NCI-H2171 (cell line): ENCODE measurements around the gene UBE2N.
A peak's percentile ranks its signal among the peaks of the same experiment; 100 is the strongest.

Experiments
- DNase-seq: peaks from one replicate; lab custom pipeline; 2025; lab: John Stamatoyannopoulos, UW

Gene UBE2N, protein sequence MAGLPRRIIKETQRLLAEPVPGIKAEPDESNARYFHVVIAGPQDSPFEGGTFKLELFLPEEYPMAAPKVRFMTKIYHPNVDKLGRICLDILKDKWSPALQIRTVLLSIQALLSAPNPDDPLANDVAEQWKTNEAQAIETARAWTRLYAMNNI

GRCh38 chr12:93441617-93442410 lies at the start of gene UBE2N:
TSS of gene UBE2N (minus strand) at chr12:93441947. CDS start at chr12:93441884, 63 bp downstream.
- peak; percentile 95 for DNase-seq

- DNase-seq, result no peak
These were observed 42.7 kb upstream of the UBE2N start for GRCh38 chr12:93484315-93484981.

DNA sequence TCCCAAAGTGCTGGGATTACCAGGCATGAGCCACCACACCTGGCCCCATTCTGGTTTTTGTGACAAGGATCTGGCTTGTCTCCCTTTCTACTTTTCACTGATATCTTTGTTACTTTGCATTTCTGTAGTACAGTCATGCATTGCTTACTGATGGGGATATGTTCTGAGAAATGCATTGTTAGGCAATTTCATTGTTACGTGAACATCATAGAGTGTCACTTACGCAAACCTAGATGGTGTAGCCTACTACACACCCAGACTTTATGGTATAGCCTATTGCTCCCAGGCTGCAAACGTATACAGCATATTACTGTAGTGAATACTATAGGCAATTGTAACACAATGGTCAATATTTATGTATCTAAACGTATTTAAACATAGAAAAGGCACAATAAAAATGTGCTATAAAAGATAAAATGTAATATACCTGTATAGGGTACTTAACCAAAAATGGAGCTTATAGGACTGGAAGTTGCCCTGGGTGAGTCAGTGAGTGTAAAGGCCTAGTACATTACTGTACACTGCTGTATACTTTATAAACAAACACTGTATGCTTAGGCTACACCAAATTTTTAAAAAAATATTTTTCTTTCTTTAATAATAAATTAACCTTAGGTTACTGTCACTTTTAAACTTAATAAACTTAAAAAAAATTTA lies 41.5 kb upstream of the UBE2N start:
- DNase-seq, result no peak

DNA sequence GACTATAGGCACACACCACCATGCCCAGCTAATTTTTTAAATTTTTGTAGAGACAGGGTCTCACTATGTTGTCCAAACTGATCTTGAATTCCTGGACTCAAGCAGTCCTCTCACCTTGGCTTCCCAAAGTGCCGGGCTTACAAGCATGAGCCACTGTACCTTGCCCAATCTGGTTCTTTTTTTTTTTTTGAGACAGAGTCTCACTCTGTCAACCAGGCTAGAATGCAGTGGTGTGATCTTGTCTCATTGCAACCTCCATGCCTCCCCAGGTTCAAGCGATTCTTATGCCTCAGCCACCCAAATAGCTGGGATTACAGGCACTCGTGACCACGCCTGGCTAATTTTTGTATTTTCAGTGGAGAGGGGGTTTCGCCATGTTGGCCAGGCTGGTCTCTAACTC lies 41.0 kb upstream of the UBE2N start:
- no peak for DNase-seq

DNA sequence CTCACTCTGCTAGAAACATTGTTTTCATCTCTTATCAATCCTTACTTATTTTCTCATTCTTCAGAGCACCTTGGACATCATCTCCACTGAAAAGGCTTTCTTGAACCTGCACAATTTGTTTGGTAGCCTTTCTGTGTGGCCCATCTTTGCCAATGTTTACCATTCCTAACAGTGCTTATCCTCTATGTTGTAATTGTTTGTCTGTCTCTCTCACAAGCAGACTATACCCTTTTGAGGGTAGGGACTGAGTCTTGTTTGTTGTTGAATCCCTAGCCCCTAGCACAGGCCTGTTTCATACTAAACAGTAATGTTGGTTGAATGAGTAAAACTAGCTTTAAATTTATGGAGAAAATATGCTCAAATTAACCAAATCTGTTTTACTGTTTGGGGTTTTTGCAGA lies 34.8 kb upstream of the UBE2N start:
- DNase-seq, result no peak

- DNase-seq, result no peak
These were observed 27.6 kb upstream of the UBE2N start for GRCh38 chr12:93469386-93469785.

DNA sequence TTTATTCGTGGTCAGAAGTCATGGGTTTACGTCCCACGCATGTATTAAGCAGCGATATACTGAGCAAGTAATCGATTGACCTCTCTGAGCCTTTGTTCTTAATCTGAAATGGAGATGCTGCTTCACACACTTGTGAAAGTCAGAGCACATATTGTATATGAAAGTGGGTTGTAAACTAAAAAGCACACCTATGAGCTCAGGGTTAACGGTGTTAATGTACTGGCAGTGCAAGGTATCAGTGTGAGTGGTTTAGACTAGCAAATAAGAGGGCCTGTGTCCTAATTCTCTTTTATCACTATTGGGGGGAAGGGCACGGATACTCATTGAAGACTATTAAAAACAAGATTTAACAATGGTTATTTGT lies 26.2 kb upstream of the UBE2N start:
- no peak for DNase-seq

DNA sequence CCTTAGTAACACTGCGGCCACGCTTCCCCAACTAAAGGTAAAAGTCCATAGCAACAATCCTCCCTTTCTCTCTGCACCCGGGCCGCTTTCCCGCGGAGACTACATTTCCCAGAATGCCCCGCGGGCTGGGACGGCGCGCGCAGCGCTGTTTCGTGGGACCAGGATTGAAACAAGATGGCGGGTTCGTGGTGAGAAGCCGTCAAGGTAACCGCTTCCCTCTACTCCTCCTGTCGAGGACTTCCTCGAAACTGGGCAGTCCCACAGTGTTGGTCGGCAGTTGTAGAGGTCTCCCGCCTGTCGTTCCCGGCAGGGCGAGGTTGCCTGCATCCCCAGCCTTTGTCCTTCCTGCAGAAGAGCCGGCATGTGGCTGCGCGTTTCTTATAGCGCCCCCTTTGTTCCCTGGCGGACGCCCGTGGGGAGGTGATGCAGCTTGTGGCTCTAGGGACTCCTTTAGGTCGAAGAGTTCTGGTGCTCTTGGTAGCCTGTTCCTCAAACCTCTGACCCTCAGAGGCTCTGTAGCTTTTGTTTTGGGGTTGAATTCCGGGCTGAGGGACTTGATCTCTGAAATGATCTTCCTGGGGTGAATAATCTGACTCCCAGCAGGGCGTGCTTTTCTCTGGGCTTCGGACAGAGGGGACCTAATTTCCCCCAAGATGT lies 25.7 kb upstream of the UBE2N start, which contains the start of gene MRPL42:
Gene MRPL42 (plus strand): TSS at position 164 of the 657 bp plus-strand sequence. CDS start 1,772 bp downstream, outside the sequence.
- peak; percentile 84 for DNase-seq

DNA sequence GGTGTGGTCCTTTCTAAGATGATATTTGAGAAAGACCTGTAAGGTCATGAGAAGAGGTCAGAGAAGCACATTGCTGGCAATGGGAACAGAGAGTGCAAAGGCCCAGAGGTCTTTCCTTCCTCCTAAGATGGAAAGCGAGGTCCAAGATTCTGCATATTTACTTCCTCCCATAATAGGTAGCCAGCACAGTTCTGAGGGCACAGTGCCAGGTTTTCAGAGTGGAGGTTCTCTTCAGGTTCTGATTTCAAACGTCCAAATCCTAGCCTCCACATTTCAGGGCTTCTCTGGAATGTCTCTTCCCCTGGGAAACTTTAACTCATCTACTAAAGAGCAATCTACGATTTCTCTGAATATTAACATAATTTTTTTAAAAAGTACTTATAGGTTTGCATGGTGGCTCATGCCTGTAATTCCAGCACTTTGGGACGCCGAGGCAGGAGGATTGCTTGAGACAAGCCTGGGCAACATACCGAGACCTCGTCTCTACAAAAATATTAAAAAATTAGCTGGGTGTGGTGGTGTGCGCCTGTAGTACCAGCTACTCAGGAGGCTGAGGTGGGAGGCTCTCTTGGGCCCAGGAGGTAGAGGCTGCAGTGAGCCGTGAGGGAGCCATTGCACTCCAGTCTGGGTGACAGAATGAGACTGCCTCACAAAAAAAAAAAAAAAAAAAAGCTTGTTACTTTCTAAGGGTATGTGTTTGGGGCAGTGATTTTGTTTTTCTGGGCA lies 25.0 kb upstream of the UBE2N start:
- no peak for DNase-seq

DNA sequence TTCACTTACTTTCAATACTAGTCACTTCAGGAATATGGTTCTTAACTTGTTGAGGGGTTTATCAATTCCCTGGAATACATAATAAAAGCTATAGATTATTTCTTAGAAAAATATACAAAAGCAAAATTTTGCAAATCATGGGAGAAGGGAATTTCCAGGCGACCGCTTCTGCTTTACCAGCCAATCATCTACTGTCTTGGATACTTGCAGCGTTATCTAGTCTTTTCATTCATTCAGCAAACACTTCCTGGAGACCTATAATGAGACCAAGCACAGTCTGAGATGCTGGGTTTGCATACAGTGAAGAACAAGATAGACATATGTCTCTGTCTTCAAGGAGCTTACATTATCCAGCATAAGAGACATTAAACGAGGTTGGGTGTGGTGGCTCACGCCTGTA lies 24.1 kb upstream of the UBE2N start:
- no peak for DNase-seq

GRCh38 chr12:93461503-93461902 lies 19.8 kb upstream of the UBE2N start:
- no peak for DNase-seq

DNA sequence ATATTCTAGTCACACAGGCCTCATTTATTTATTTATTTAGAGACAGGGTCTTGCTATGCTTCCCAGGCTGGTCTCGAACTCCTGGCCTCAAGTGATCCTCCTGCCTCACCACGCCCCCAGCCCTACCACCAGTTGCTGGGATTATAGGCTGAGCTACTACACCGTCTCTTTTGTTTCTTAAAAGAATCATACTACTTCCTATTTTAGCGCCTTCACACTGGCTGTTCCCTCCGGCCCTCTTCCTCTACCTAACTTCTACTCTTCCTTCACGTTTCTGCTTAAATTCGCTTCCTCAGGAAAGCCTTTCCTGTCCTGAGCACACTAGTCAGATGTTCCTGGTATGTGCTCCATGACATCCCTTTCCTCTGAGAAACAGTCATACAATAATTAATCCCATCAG lies 19.2 kb upstream of the UBE2N start:
- no peak for DNase-seq

DNA sequence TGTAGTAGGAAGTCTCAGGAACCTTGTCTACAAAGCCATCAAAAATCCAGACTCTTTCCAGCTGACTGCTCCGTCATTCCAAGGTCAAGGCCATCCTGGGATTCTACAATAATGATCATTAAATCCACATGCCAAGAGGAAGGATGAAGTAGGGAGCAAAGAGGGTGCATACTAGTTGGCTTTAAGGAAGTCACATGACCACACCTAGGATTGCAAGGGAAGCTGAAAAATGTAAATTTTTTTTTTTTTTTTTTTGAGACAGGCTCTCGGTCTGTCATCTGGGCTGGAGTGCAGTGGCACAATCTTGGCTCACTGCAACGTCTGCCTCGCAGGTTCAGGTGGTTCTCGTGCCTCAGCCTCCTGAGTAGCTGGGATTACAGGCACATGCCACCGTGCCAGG lies 18.3 kb upstream of the UBE2N start:
- DNase-seq, result no peak

GRCh38 chr12:93459097-93459496 lies 17.4 kb upstream of the UBE2N start:
- no peak for DNase-seq

GRCh38 chr12:93456077-93456476 lies 14.3 kb upstream of the UBE2N start:
- no peak for DNase-seq

GRCh38 chr12:93453633-93454032 lies 11.9 kb upstream of the UBE2N start:
- no peak for DNase-seq

DNA sequence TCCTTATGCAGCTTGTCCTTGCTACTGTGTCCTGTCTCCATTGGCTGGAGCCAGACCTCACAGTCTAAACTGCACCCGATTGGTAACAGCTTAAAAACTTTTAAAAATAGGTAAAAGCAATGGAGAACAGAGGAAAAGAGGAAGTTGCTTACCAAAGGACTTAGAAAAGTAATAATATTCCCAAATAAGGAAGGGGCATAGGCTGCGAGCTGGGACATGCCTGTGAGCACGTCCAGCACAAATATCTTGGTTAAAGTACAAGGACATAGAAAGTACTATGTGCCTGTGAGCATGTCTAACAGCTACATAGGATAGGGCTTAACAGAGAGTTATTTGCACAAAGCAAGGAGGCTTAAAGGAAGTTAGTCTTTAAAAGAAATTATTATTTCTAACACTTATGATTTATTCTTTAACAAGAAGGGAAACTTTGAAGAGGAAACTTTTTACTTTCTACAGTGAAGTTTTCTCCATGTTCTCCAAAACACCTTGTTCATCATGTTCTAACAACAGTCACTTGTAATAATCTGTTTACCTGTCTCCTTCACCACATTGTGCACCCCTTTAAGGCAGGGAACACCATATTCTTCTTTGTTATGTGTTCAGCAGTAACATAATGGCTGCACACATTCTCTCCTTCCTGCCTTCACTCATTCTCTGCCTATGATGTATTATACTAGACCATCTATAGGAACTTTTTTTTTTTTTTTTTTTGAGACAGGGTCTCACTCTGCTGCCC lies 9.8 kb upstream of the UBE2N start:
- no peak for DNase-seq

DNA sequence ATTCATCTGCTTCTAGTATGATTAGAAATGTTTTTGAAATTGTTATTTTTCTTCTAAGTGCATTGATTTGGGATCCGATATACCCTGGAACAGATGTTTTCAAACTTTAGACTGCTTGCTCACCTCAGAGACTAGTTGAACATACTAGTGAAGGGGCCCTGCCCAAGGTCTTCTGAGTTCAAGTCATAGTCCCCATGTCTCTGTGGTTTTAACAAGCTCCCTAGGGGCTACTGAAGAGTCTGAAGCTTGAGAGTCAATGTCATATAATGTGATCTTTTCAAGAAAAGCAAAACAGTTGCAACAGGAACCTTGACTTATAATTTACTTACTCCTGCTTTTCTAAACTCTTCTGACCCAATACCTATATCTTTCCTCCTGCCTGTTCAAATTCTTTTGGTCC lies 7.5 kb upstream of the UBE2N start:
- DNase-seq, result no peak

- DNase-seq, result no peak
These were observed 7.0 kb upstream of the UBE2N start for GRCh38 chr12:93448796-93449195.

- no peak for DNase-seq
These were observed 6.0 kb upstream of the UBE2N start for GRCh38 chr12:93447555-93448290.
